ENCODE measurements around the gene STEAP2.

Gene STEAP2

GRCh38 chr7:90192876-90193750 is 18.4 kb upstream of the STEAP2 start:
- DNase-seq (ENCODE audit: low read depth): no peak

DNA sequence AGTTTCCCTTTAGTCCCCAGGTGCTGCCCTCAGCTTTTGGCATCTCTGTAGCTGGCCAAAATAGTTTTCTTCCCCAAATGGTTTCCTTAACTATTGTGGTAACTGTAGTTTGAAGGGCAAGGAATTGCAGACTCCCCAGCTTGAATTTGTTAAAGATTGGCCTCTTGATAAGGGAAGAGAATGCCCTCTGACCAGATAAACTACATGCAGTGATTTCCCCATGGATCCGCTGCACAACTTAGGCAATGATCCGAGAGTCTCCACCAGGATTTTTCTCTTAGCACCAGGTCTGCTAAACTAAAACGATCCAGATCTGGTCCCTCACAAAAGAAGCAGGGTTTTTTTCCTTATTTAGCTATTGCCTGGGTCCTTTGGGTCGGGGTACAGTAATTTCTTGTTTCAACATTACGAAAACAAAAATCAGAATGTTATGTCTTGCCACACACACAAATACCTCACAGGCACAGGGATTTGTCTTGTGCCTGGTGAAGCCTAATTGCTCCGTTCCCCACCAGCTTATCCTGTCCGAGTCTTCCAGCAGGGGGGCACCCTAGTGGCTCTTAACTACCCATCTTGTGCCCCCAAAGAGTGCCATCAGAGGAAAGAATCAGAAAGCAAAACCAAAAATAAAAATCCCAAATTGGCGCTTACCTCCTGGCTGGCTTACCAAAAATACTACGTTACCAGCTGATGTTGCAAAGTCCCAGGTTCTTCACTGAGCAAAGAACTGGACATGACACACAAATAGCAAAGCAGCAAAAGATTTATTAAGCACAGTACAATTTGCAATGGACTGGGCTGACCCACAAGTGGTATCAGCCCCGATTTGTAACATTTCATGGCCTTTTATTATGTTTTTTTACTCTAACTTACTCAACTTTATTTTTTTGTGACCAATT is 16.4 kb upstream of the STEAP2 start:
- DNase-seq (ENCODE audit: low read depth): no peak

- no peak for DNase-seq (ENCODE audit: low read depth)
Observed at GRCh38 chr7:90201500-90202195, 9.9 kb upstream of the STEAP2 start.

DNA sequence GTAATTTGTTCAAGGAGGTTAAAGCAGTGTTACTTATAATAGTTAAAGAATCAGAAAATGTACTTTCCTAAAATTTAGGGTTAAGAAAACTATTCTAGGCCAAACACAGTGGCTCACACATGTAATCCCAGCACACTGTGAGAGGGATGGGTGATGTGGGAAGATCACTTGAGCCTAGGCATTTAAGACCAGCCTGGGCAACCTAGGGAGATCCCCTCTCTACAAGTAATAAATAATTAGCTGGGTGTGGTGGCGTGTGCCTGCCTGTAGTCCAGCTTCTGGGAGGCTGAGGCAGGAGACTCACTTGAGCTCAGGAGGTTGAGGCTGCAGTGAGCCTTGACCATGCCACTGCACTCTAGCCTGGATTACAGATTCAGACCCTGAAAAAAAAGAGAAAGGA is 3.6 kb upstream of the STEAP2 start:
- no peak for DNase-seq (ENCODE audit: low read depth)

DNA sequence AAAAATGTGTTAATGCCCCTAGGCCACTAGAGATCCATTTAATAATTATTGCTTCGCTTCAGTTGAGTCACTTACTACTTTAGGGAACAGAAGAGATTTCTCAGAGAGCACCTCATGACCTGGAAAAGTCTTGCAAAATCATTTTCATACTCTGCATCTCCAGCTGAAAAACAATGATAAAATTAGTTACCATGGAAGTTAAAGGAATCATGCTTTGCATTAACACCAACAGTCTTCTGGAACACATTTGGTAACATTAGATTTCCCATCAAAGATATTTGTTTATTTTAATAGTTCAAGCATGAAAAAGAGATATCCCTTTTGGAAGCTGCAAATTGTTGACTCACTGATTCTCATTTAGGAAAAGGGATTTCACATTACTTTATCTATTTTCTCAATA is 1.8 kb upstream of the STEAP2 start:
- no peak for DNase-seq (ENCODE audit: low read depth)

DNA sequence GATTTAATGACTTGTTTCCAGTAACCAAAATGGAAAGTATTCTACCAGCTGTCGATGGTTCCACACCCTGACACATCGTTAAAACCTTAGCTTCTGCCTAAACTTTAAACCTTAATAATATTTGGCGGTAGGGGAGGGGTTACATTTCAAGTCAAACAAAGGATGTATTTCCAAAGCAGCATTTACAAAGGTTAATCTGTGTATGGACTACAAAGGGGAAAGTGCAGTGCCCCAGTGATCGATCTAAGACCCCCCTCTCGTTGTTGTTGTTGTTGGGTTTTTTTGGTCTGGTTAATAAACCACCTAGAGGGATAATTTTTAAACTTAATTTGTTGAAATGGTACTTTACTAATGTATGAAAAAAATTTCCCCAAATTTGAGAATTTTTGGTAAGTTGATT is 1.1 kb upstream of the STEAP2 start:
- DNase-seq (ENCODE audit: low read depth): no peak

DNA sequence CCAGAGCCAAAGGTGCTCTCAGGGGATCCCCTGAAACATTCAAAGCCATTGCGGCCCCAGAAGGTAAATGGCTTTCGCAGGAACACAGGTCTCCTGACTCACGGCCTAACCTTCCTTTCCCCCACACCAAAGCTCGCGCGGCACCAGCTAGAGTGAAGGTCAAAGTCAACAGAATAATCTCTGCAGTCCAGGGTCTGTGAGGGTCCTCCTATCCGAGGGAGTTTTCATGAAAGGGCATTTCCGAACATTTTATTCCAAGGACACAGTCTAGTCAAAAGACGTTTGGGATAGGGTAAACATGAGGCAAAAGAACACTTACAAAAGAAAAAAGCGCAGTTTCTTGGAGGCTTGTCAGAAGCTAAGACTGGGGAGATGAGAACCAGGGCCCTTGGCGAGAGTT is 559 bp upstream of the STEAP2 start:
- no peak for DNase-seq (ENCODE audit: low read depth)

DNA sequence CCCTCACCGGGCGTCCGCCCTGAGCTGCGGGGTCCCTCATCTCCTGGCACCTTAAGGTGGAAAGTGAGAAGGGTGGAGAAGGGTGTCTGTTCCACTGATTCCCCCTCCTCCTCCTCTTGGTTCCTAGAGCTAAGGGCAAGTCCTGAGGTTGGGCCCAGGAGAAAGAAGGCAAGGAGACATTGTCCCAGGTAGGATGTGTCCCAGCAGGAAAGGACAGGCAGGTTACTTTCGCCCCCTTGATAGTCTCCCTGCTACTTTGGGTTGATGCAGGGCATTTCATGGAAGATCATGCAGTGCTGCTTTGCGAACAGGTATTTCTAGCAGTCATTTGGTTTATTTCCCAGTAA is 582 bp downstream of the STEAP2 start:
- DNase-seq (ENCODE audit: low read depth): no peak

- DNase-seq (ENCODE audit: low read depth): no peak
Observed at GRCh38 chr7:90213521-90213920, 2.0 kb downstream of the STEAP2 start.

DNA sequence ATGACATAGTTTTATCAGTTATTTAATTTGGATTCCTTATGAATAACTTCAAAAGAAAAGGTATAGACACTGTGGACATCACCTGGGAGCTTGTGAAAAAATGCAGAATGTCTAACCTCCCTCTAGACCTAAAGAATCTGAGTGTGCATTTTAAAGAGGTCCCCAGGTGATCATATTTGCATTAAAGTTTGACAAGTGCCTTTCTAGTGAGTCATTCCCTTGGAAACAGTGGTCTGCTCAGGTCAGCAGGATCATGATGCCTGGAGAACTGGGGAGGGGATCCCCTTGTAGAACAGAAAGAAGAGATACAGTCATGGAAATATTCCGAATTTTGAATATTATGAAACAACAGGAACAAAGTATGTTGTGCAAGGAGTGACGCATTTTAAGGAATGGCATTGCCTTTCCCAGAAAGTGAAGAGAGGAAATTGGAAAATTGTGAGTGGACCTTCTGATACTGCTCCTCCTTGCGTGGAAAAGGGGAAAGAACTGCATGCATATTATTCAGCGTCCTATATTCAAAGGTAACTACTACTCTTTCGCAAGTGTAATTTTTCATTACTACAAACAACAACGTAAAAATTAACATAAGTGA is 4.6 kb downstream of the STEAP2 start:
- DNase-seq (ENCODE audit: low read depth): no peak

GRCh38 chr7:90216771-90217170 is 5.2 kb downstream of the STEAP2 start:
- DNase-seq (ENCODE audit: low read depth): no peak

GRCh38 chr7:90222390-90222789 is 10.8 kb downstream of the STEAP2 start:
- no peak for DNase-seq (ENCODE audit: low read depth)

DNA sequence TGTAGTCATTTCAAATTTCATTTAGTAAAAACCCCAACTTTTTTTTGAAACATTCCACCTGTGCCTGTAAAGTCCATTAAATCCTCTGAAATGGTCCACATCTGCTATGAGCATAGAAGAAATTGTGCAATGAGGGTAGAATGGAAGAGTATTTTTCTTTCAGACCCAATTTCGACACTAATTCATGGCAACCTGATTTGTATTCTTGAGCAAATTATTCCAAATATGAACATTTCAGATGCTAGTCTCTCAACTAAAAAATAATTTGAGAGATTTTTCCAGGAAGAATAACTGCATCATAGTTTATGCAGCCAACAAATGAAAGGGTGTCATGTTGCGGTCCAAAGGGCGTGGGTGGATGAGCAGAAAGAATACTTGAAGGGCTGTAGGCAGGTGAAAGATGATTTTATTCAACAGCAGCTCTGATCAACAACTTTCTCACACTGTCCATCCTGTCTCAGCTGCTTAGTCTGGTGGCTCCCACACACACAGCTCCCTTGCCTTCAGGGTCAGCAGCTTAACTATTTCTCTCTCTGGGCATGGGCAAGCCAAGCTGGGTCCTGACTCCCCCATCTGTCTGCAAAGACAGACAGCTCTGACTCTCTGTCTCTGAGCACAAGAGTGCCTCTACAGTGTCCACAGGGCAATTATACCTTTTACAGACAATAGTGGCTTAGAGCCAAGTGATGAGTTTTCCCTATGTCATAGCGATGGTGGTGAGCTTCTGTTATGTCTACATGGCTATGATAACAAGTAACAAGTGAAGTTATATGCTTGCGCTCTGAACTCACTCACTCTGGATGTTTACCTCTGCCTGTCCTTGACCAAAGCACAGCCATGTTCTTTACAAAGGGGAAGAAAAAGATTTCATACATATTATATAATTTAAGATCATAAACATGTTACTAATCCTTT is 11.5 kb downstream of the STEAP2 start:
- DNase-seq (ENCODE audit: low read depth): no peak

DNA sequence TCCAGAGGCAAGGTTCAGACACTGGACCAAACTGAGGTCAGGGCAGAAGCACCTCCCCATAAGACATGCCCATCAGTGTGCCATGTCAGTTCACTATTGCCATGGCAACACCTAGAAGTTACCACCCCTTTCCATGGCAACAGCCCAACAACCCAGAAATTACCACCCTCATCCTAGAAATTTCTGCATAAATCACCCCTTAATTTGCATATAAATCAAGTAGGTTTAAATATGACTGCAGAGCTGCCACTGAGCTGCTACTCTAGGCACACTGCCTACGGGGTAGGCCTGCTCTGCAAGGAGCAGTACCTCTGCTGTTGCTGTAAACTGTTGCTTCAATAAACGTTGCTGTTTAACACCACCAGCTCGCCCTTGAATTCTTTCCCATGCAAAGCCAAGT is 12.7 kb downstream of the STEAP2 start:
- DNase-seq (ENCODE audit: low read depth): no peak

DNA sequence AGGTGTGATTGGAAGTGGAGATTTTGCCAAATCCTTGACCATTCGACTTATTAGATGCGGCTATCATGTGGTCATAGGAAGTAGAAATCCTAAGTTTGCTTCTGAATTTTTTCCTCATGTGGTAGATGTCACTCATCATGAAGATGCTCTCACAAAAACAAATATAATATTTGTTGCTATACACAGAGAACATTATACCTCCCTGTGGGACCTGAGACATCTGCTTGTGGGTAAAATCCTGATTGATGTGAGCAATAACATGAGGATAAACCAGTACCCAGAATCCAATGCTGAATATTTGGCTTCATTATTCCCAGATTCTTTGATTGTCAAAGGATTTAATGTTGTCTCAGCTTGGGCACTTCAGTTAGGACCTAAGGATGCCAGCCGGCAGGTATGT is 13.6 kb downstream of the STEAP2 start:
- no peak for DNase-seq (ENCODE audit: low read depth)

DNA sequence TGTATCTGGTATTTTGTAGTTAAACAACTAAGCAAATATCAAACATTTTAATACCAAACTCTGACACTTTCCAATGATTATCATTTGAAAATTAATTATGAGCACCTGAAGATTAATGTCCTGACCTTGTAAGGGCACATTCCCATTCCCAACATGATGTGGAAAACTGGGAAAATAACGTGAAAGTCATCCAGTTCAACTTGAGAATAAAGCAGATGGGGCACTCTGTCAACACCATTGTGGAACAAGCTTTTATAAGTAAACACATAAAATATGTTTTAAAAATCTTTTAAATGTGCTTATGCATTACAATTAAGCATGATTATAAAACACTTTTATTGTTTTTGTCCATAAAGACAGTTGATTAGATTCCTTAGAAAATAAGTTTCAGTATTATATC is 14.1 kb downstream of the STEAP2 start:
- no peak for DNase-seq (ENCODE audit: low read depth)

- DNase-seq (ENCODE audit: low read depth): no peak
Observed at GRCh38 chr7:90227259-90227658, 15.7 kb downstream of the STEAP2 start.

DNA sequence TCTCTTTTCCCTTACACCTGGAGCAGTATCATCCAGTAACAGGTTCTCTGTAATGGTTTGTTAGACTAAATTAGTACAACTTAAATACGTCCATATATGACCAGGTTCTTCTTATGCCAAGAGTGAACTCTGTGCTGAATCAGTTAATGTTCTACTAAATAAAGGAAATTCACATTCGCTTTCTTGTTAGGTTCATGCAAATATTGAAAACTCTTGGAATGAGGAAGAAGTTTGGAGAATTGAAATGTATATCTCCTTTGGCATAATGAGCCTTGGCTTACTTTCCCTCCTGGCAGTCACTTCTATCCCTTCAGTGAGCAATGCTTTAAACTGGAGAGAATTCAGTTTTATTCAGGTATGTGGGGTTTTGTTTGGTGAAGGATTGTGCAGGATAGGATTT is 18.1 kb downstream of the STEAP2 start:
- DNase-seq (ENCODE audit: low read depth): no peak

DNA sequence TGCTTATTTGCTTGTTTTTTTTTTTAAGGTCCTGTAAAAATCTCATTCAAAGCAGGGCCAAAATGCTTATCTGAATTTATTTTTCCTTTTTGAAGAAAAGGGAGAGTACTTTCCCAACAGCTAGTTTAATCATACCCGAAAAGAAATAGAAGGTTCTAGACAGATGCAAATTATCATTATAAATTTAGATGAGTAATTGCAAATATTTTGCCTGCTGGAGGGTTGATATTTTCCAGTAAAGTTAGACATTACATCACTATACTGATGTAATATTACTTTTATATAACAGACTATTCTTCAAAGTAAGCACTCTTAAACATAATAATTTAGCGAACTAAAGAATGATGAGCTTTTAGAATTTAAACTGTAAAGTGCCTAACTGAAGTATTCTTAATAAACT is 19.3 kb downstream of the STEAP2 start:
- DNase-seq (ENCODE audit: low read depth): no peak

- no peak for DNase-seq (ENCODE audit: low read depth)
Observed at GRCh38 chr7:90231304-90231703, 19.8 kb downstream of the STEAP2 start.

GRCh38 chr7:90232430-90232829 is 20.9 kb downstream of the STEAP2 start:
- DNase-seq (ENCODE audit: low read depth): no peak

Data from stimulated activated CD8-positive, alpha-beta memory T cell treated with anti-CD3 and anti-CD28 coated beads, Interleukin-12 subunit alpha, Interleukin-12 subunit beta, amount 100 ng/mL, for 4 hours (primary cell).